GM23338 (cell line): ENCODE measurements around the gene RASGRP1. TPM values are rescaled to one million over a fixed set of nuclear protein-coding genes. Genes with fewer than 3 reads are reported as not detected.

Experiments used
- ATAC-seq: fragments of 200-7000 bp; cut with Tn5 transposase; 3 replicates; pipeline ENCODE4 v1.9.1; 2020
- DNase-seq: peaks from one replicate; pipeline ENCODE4 v3.0.0-alpha.2; 2015; ENCODE audit warnings: low spot score
- H2AFZ ChIP-seq: fragments of 200-600 bp; sonication (generic); 2 replicates; pipeline ENCODE4 v1.8.0; 2016; ENCODE audit warnings: antibody characterized with exemption, mild to moderate bottlenecking, moderate library complexity
- H3F3A ChIP-seq: fragments of 200-600 bp; sonication (generic); replicated peaks from 2 replicates; pipeline ENCODE4 v1.8.0; 2017; ENCODE audit warnings: antibody characterized with exemption, mixed run types, low read depth
- H3K27ac ChIP-seq: fragments of 200-600 bp; sonication (generic); 2 replicates; pipeline ENCODE4 v1.6.1; 2016; ENCODE audit warnings: low read depth
- H3K27me3 ChIP-seq: fragments of 200-600 bp; sonication (generic); 2 replicates; pipeline ENCODE4 v1.8.0; 2016; ENCODE audit warnings: mild to moderate bottlenecking, mixed run types, moderate library complexity; ENCODE audit not compliant: insufficient read depth
- H3K36me3 ChIP-seq: fragments of 200-600 bp; sonication (generic); 2 replicates; pipeline ENCODE4 v1.8.0; 2016; ENCODE audit warnings: mild to moderate bottlenecking; ENCODE audit not compliant: insufficient read depth
- H3K4me1 ChIP-seq: fragments of 200-600 bp; sonication (generic); 2 replicates; pipeline ENCODE4 v1.8.0; 2016; ENCODE audit warnings: mild to moderate bottlenecking, moderate library complexity; ENCODE audit not compliant: insufficient read depth
- H3K4me2 ChIP-seq: fragments of 200-600 bp; sonication (generic); 2 replicates; pipeline ENCODE4 v1.7.1; 2017; ENCODE audit warnings: mixed run types
- H3K4me3 ChIP-seq: fragments of 200-600 bp; sonication (generic); 2 replicates; pipeline ENCODE4 v1.6.1; 2016; ENCODE audit warnings: mixed run types
- H3K79me2 ChIP-seq: fragments of 200-600 bp; sonication (generic); replicated peaks from 2 replicates; pipeline ENCODE4 v1.8.0; 2017; ENCODE audit warnings: mild to moderate bottlenecking; ENCODE audit not compliant: insufficient read depth
- H3K9me2 ChIP-seq: fragments of 200-600 bp; sonication (generic); 2 replicates; pipeline ENCODE4 v1.8.0; 2017; ENCODE audit not compliant: insufficient read depth
- H4K20me1 ChIP-seq: fragments of 200-600 bp; sonication (generic); replicated peaks from 2 replicates; pipeline ENCODE4 v1.8.0; 2017; ENCODE audit warnings: mild to moderate bottlenecking; ENCODE audit not compliant: insufficient read depth
- H3K27ac Mint-ChIP-seq: 2 replicates; pipeline ENCODE4 v1.8.0; 2020; ENCODE audit warnings: inconsistent platforms, mild to moderate bottlenecking, moderate library complexity, mixed read lengths
- H3K27me3 Mint-ChIP-seq: 3 replicates; pipeline ENCODE4 v1.8.0; 2022; ENCODE audit warnings: low read depth, mild to moderate bottlenecking, moderate library complexity, mixed read lengths, inconsistent platforms; ENCODE audit not compliant: insufficient read depth, poor library complexity
- H3K36me3 Mint-ChIP-seq: 3 replicates; pipeline ENCODE4 v1.8.0; 2021; ENCODE audit warnings: low read depth, mild to moderate bottlenecking, inconsistent platforms, moderate library complexity, mixed read lengths
- H3K4me1 Mint-ChIP-seq: 3 replicates; pipeline ENCODE4 v1.8.0; 2020; ENCODE audit warnings: mild to moderate bottlenecking, inconsistent platforms, mixed read lengths
- H3K4me3 Mint-ChIP-seq: 3 replicates; pipeline ENCODE4 v1.8.0; 2021; ENCODE audit warnings: moderate library complexity, mild to moderate bottlenecking, inconsistent platforms, mixed read lengths
- H3K9me3 Mint-ChIP-seq: 3 replicates; pipeline ENCODE4 v1.8.0; 2020; ENCODE audit warnings: moderate library complexity, mild to moderate bottlenecking, inconsistent platforms, mixed read lengths
- CREB1 ChIP-seq: fragments of 250-450 bp; sonication (Bioruptor Pico); IDR thresholded peaks from 2 replicates; pipeline ENCODE4 v1.5.0; 2020; ENCODE audit warnings: low read depth, mild to moderate bottlenecking, moderate library complexity
- CTCF ChIP-seq, 2 experiments: fragments of 200-600 bp in 1 of 2; sonication (generic) in 1 of 2; conservative IDR thresholded peaks; 2 replicates each; pipeline versions ENCODE4 v1.5.1 to v1.6.1; 2016 to 2017; ENCODE audit warnings: antibody characterized with exemption in 2 of 2, low read depth in 2 of 2, mild to moderate bottlenecking in 2 of 2, moderate library complexity in 1 of 2
- EZH2 ChIP-seq: fragments of 200-600 bp; sonication (generic); IDR thresholded peaks from one replicate; pipeline ENCODE4 v1.8.0; 2017; ENCODE audit warnings: antibody characterized with exemption, mild to moderate bottlenecking, low read depth; ENCODE audit not compliant: unreplicated experiment
- EZH2phosphoT487 ChIP-seq: fragments of 200-600 bp; sonication (generic); IDR thresholded peaks from one replicate; pipeline ENCODE4 v1.8.1; 2018; ENCODE audit warnings: antibody characterized with exemption; ENCODE audit not compliant: unreplicated experiment
- NANOG ChIP-seq: IDR thresholded peaks from 2 replicates; pipeline ENCODE4 v1.6.1; 2016; ENCODE audit warnings: antibody characterized with exemption, borderline replicate concordance
- POLR2AphosphoS5 ChIP-seq: IDR thresholded peaks from 2 replicates; pipeline ENCODE4 v1.6.1; 2016; ENCODE audit warnings: antibody characterized with exemption, low read depth
- REST ChIP-seq: IDR thresholded peaks from one replicate; pipeline ENCODE4 v1.6.1; 2018; ENCODE audit warnings: antibody characterized with exemption; ENCODE audit not compliant: unreplicated experiment
- STAT1 ChIP-seq: IDR thresholded peaks from one replicate; pipeline ENCODE4 v1.6.1; 2016; ENCODE audit warnings: antibody characterized with exemption; ENCODE audit not compliant: unreplicated experiment
- ZNF114 ChIP-seq: fragments of 250-450 bp; sonication (Bioruptor Pico); IDR thresholded peaks from 2 replicates; pipeline ENCODE4 v1.5.0; 2020; ENCODE audit warnings: mild to moderate bottlenecking, moderate library complexity
- ZNF331 ChIP-seq: fragments of 250-450 bp; sonication (Bioruptor Pico); IDR thresholded peaks from 2 replicates; pipeline ENCODE4 v1.5.0; 2020; ENCODE audit warnings: low read depth, mild to moderate bottlenecking, moderate library complexity
- ZNF462 ChIP-seq: fragments of 250-450 bp; sonication (Bioruptor Pico); IDR thresholded peaks from 2 replicates; pipeline ENCODE4 v1.5.0; 2020; ENCODE audit warnings: mild to moderate bottlenecking, moderate library complexity
- polyA plus RNA-seq: library from polyadenylated mRNA; unstranded; fragments of >200 nt; fragmentation: Nextera tagmentation; extraction: Ambion mirVana; gene quantifications from 2 replicates; pipeline ENCODE4 v1.2.1, GENCODE V29; 2016
- total RNA-seq: library from RNA; depleted of rRNA; stranded (reverse); fragments of >200 nt; shearing (Covaris generic); gene quantifications from 2 replicates; pipeline ENCODE4 v1.2.3, GENCODE V29; 2014

RASGRP1 gene
- total and polyA plus RNA-seq, 2 experiments from 2014 or later: 1.1 to 1.2 TPM

DNA sequence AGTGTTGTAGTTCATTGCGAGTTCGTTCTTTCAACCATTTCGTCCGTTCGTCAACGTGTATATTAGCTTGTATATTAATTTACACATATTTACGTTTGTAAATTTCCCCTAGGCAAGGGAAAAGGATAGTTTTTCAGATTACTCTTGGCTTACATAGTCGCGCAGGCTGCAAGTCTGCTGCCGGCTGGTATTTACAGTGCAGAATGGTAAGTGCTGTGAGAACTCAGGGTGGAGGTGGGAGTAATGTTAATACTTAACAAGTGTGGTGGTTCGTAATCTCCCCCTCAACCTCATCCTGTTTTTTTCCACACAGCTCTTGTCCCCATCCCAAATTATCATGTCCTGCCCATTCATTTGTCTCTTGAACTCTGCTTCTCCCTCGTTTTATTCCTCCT is 109.9 kb downstream of the RASGRP1 start (continued):
- TF ChIP-seq ZNF462 (CRISPR knock-in tag): no peak
- TF ChIP-seq NANOG: no peak
- no peak for TF ChIP-seq STAT1

DNA sequence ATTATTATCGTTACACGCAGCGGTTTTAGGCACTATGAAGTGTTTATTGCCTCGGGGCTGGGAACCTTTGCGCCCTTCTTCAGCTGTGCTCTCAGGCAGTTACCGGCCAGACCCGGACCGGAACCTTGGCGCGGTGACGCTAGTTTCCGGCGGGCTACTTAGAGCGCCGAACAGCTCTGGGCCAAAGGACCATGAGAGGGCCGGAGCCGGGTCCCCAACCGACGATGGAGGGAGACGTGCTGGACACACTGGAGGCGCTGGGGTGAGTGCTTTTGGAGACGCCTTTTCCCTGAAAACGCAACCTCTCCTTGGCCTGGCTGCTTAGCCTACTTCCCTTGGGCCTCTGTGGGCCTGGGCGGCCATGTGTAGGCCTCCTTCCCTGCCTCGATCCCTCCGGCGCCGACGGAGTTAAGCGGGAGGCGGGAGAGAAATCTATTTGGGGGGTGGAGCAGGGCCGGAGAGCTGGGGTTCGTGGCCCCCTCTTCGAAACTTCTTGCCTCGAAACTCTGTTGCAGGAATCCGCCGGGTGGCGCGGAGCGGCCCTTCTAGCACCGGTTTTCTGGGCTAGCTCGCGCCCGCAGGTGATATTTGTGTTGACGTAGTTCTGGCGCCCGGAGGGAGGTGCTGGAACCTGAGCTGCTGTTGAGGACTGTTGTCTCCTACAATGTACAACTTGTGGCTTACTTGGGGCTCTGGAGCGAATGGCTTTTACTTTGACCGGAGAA is 110.5 kb downstream of the RASGRP1 start, which contains the start of gene FAM98B:
Gene FAM98B, plus strand, starts transcription at position 157 of the 725 bp plus-strand sequence. Its CDS starts 35 bp downstream, at position 192.
- peaks cover under 1% of the 10 kb centered on the region; the same call in 2 of the 3 replicates for H3K36me3 Mint-ChIP-seq
- ATAC-seq: peak; percentile 96
- H3K4me1 Mint-ChIP-seq: peaks cover 3% of the 10 kb centered on the region

More for the DNA sequence above, 110.5 kb downstream of the RASGRP1 start, which contains the start of gene FAM98B:
- Mint-ChIP-seq H3K9me3 (no peaks in the 10 kb centered on the region), H3K27me3 (peaks cover 7% of the 10 kb centered on the region), H3K4me3 (peak within 1 kb of the TSS; percentile 90), H3K27ac (peak within 1 kb of the TSS; percentile 99)
- TF ChIP-seq EZH2phosphoT487: no peak
- no peak for TF ChIP-seq NANOG
- no peak for TF ChIP-seq ZNF331 (CRISPR knock-in tag)
- no peak for TF ChIP-seq STAT1
- TF ChIP-seq CREB1 (CRISPR knock-in tag): peak; percentile 70
- peak; percentile 84; the same call in 1 of the 2 replicates for TF ChIP-seq ZNF114 (CRISPR knock-in tag)
- TF ChIP-seq CTCF (conservative IDR thresholded peaks at IDR 0.05; ENCODE audit: low read depth in 2 of 2): 0 out of 4 replicates have a peak, but pooled peaks of 1 of the 2 experiments have one; percentile 6
- no peak for TF ChIP-seq REST
- TF ChIP-seq POLR2AphosphoS5: peak; percentile 85
- TF ChIP-seq EZH2: no peak
- peak within 1 kb of the TSS; percentile 92 for H3K4me2 ChIP-seq
- no peaks in the 10 kb centered on the region for H3F3A ChIP-seq
- H4K20me1 ChIP-seq: no peaks in the 10 kb centered on the region
- no peaks in the 10 kb centered on the region for H3K27me3 ChIP-seq
- H3K4me1 ChIP-seq: peaks cover 7% of the 10 kb centered on the region; the same call in 1 of the 2 replicates
- DNase-seq: peak; percentile 90
- peak within 1 kb of the TSS; percentile 74 for H3K4me3 ChIP-seq
- peak within 1 kb of the TSS; percentile 81 for H2AFZ ChIP-seq
- H3K9me2 ChIP-seq: no peaks in the 10 kb centered on the region
- peak within 1 kb of the TSS; percentile 99 for H3K27ac ChIP-seq
- no peaks in the 10 kb centered on the region for H3K36me3 ChIP-seq
- peaks cover 46% of the 10 kb centered on the region for H3K79me2 ChIP-seq
